Gastrocnemius medialis (tissue), 4 donors: ENCODE results near the gene STK17A.

Source experiments
- POLR2A ChIP-seq, 2 donors: fragments of 450-650 bp; IDR thresholded peaks; one replicate each; pipeline ENCODE4 v1.6.1; 2017; ENCODE audit warnings: antibody characterized with exemption in 2 of 2, mild to moderate bottlenecking in 2 of 2, moderate library complexity in 2 of 2
- TF ChIP-seq, protein P1 (sequence below), 5 experiments: fragments of 450-650 bp in 3 of 5; fragments of 200-600 bp in 2 of 5; sonication (generic) in 2 of 5; IDR thresholded peaks in 4 of 5; conservative IDR thresholded peaks in 1 of 5; 1 replicate in 4 of 5; 2 replicates in 1 of 5; pipeline ENCODE4 v1.5.1; 2016 to 2019; ENCODE audit warnings: antibody characterized with exemption in 5 of 5, mild to moderate bottlenecking in 3 of 5, moderate library complexity in 3 of 5

DNA sequence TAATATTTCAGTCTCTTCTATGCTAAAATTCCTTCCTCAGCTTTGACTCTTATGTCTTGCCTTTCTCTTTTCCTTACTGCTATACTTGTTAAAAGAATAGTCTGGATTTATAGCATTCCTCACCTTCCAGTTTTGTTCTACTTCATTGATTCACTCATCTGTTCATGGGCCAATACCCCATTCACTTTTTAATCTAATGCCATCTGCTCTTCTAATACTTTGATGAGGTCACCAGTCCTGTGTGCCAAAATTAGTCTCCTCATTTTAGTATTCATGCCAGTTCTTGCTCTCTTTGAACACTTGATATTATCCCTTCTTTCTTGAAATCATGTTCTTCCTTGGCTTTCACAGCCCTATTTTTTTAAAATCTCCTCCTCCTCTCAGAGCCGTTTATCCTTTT, 19.3 kb downstream of the STK17A start:
- TF ChIP-seq, protein P1, sequence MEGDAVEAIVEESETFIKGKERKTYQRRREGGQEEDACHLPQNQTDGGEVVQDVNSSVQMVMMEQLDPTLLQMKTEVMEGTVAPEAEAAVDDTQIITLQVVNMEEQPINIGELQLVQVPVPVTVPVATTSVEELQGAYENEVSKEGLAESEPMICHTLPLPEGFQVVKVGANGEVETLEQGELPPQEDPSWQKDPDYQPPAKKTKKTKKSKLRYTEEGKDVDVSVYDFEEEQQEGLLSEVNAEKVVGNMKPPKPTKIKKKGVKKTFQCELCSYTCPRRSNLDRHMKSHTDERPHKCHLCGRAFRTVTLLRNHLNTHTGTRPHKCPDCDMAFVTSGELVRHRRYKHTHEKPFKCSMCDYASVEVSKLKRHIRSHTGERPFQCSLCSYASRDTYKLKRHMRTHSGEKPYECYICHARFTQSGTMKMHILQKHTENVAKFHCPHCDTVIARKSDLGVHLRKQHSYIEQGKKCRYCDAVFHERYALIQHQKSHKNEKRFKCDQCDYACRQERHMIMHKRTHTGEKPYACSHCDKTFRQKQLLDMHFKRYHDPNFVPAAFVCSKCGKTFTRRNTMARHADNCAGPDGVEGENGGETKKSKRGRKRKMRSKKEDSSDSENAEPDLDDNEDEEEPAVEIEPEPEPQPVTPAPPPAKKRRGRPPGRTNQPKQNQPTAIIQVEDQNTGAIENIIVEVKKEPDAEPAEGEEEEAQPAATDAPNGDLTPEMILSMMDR (IDR thresholded peaks at IDR 0.05 in 4 of 5, conservative IDR thresholded peaks at IDR 0.05 in 1 of 5): no peak
- TF ChIP-seq POLR2A (IDR thresholded peaks at IDR 0.05): no peak
